Activated CD8-positive, alpha-beta memory T cell treated with anti-CD3 and anti-CD28 coated beads for 36 hours (primary cell): ENCODE data around the gene CFAP410. TPM values are rescaled to one million over a fixed set of nuclear protein-coding genes. Genes with fewer than 3 reads are reported as not detected.

Experiments
- CTCF ChIA-PET: fragments of 350-600 bp; sonication (Branson Sonifier 250); formaldehyde crosslinking; loops from one replicate; lab custom pipeline; 2021; ENCODE audit warnings: antibody characterized with exemption; lab: Charles Lee
- POLR2A ChIA-PET: fragments of 350-600 bp; sonication (Branson Sonifier 250); formaldehyde crosslinking; loops from one replicate; lab custom pipeline; 2021; ENCODE audit warnings: antibody characterized with exemption; lab: Charles Lee
- total RNA-seq, 2 experiments: library from RNA; stranded (reverse); gene quantifications; one replicate each; pipeline ENCODE4 v1.2.3, GENCODE V29; 2021

Gene CFAP410
- total RNA-seq, 2 experiments from 2014 or later = 15.4 to 16.1 TPM

GRCh38 chr21:44335266-44336059 lies 3.7 kb downstream of the CFAP410 start:
- CTCF ChIA-PET = no interaction called here
- POLR2A ChIA-PET = no interaction called here

GRCh38 chr21:44334329-44335030 lies 4.7 kb downstream of the CFAP410 start:
- ChIA-PET CTCF (interaction anchor here (0.9 kb wide), 1 partner anchor 24 kb away, joined by 3 read pairs; no protein-coding TSS in a partner anchor), POLR2A (interaction anchor here (0.8 kb wide), 1 partner anchor 30 kb away, joined by 3 read pairs; no protein-coding TSS in a partner anchor)

- POLR2A ChIA-PET = interaction anchor here (0.8 kb wide), 1 partner anchor 29 kb away, joined by 3 read pairs; no protein-coding TSS in a partner anchor
- CTCF ChIA-PET = interaction anchor here (0.9 kb wide), 1 partner anchor 23 kb away, joined by 3 read pairs; no protein-coding TSS in a partner anchor
Observed at GRCh38 chr21:44333509-44334328, 5.5 kb downstream of the CFAP410 start.

GRCh38 chr21:44332965-44333364 lies 6.2 kb downstream of the CFAP410 start:
- CTCF ChIA-PET = no interaction called here

GRCh38 chr21:44332383-44332782 lies 6.8 kb downstream of the CFAP410 start:
- ChIA-PET CTCF (no interaction called here), POLR2A (no interaction called here)

More at GRCh38 chr21:44332965-44333364, 6.2 kb downstream of the CFAP410 start:
- POLR2A ChIA-PET = no interaction called here

GRCh38 chr21:44331650-44332307 lies 7.4 kb downstream of the CFAP410 start:
- POLR2A ChIA-PET = no interaction called here
- CTCF ChIA-PET = no interaction called here

GRCh38 chr21:44331209-44331608 lies 8.0 kb downstream of the CFAP410 start:
- ChIA-PET CTCF (interaction anchor here (0.8 kb wide), 1 partner anchor 27 kb away, joined by 3 read pairs; no protein-coding TSS in a partner anchor), POLR2A (no interaction called here)

- CTCF ChIA-PET = interaction anchor here (0.8 kb wide), 1 partner anchor 26 kb away, joined by 3 read pairs; no protein-coding TSS in a partner anchor
Observed at GRCh38 chr21:44330698-44331097, 8.5 kb downstream of the CFAP410 start.

GRCh38 chr21:44329971-44330681 lies 9.1 kb downstream of the CFAP410 start:
- CTCF ChIA-PET = interaction anchor here (0.8 kb wide), 1 partner anchor 26 kb away, joined by 3 read pairs; no protein-coding TSS in a partner anchor
- POLR2A ChIA-PET = no interaction called here

More at GRCh38 chr21:44330698-44331097, 8.5 kb downstream of the CFAP410 start:
- POLR2A ChIA-PET = no interaction called here

- ChIA-PET POLR2A (no interaction called here), CTCF (no interaction called here)
Observed at GRCh38 chr21:44329086-44329889, 9.9 kb downstream of the CFAP410 start.

- CTCF ChIA-PET = no interaction called here
- POLR2A ChIA-PET = interaction anchor here (0.6 kb wide), 1 partner anchor 306 kb away, joined by 4 read pairs; no protein-coding TSS in a partner anchor
Observed at GRCh38 chr21:44328242-44328895, 10.8 kb downstream of the CFAP410 start.

- POLR2A ChIA-PET = interaction anchor here (0.6 kb wide), 1 partner anchor 306 kb away, joined by 4 read pairs; no protein-coding TSS in a partner anchor
- CTCF ChIA-PET = no interaction called here
Observed at GRCh38 chr21:44327603-44327974, 11.6 kb downstream of the CFAP410 start.

GRCh38 chr21:44326716-44327602 lies 12.2 kb downstream of the CFAP410 start:
- ChIA-PET POLR2A (no interaction called here), CTCF (no interaction called here)

GRCh38 chr21:44326272-44326647 lies 12.9 kb downstream of the CFAP410 start:
- CTCF ChIA-PET = no interaction called here
- POLR2A ChIA-PET = no interaction called here

GRCh38 chr21:44325386-44326271 lies 13.6 kb downstream of the CFAP410 start:
- ChIA-PET CTCF (no interaction called here), POLR2A (no interaction called here)
